ENCODE data around the gene JPT1.
"Not testable (repeated sequence)": the region's sequence is repeated elsewhere in the genome, so short reads cannot be mapped to it uniquely, and the experiment has no call there.

The JPT1 gene

DNA sequence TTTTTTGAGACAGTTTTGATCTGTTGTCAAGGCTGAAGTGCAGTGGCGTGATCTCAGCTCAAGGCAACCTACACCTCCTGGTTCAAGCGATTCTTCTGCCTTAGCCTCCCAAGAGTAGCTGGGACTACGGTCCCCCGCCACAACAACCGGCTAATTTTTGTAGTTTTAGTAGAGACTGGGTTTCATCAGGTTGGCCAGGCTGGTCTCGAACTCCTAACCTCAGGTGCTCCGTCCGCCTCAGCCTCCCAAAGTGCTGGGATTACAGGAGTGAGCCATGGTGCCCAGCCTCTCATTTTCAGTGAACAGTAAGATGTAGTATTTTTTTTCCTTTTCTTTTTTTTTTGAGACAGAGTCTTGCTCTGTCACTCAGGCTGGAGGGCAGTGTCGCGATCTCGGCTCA, 20.7 kb upstream of the JPT1 start:
- TF ChIP-seq, protein P1, sequence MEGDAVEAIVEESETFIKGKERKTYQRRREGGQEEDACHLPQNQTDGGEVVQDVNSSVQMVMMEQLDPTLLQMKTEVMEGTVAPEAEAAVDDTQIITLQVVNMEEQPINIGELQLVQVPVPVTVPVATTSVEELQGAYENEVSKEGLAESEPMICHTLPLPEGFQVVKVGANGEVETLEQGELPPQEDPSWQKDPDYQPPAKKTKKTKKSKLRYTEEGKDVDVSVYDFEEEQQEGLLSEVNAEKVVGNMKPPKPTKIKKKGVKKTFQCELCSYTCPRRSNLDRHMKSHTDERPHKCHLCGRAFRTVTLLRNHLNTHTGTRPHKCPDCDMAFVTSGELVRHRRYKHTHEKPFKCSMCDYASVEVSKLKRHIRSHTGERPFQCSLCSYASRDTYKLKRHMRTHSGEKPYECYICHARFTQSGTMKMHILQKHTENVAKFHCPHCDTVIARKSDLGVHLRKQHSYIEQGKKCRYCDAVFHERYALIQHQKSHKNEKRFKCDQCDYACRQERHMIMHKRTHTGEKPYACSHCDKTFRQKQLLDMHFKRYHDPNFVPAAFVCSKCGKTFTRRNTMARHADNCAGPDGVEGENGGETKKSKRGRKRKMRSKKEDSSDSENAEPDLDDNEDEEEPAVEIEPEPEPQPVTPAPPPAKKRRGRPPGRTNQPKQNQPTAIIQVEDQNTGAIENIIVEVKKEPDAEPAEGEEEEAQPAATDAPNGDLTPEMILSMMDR (conservative IDR thresholded peaks at IDR 0.05; ENCODE audit: control insufficient read depth, insufficient read depth, low read depth, low read length): no peak
- DNase-seq (ENCODE audit: low read depth): no peak
- no peak overlapping the region for H3K4me3 ChIP-seq (ENCODE audit: control insufficient read depth, low read depth, low read length)

DNA sequence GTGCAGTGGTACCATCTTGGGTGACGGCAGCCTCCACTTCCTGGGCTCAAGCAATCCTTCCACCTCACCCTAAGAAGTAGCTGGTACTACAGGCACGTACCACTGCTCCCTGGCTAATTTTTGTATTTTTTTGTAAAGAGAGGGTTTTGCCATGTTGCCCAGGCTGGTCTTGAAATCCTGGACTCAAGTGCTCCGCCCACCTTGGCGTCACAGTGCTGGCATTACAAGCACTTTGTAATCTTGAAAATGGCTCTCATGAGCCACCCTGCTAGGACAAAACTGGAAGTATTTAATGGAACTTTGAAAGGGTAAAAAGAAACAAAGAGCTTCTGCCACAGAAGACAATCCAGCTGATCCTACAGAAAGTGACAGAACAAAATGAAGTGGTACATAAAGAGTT, 19.2 kb upstream of the JPT1 start:
- TF ChIP-seq, protein P1 (conservative IDR thresholded peaks at IDR 0.05; ENCODE audit: control insufficient read depth, insufficient read depth, low read depth, low read length): no peak
- no peak for DNase-seq (ENCODE audit: low read depth)
- H3K4me3 ChIP-seq (ENCODE audit: control insufficient read depth, low read depth, low read length): no peak overlapping the region

DNA sequence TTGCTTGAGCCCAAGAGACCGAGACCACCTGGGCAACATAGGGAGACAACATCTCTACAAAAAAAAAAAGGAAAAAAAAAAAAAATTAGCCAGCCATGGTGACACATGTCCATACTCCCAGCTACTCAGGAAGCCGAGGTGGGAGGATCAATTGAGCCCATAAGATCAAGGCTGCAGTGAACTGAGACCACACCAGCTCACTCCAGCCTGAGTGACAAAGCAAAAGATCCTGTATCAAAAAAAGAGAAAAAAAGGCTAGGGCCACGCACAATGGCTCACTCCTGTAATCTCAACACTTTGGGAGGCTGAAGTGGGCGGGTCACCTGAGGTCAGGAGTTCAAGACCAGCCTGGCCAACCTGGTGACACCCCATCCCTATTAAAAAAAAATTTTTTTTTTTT, 14.7 kb upstream of the JPT1 start:
- no peak overlapping the region for H3K4me3 ChIP-seq (ENCODE audit: control insufficient read depth, low read depth, low read length)
- DNase-seq (ENCODE audit: low read depth): no peak
- TF ChIP-seq, protein P1 (conservative IDR thresholded peaks at IDR 0.05; ENCODE audit: control insufficient read depth, insufficient read depth, low read depth, low read length): no peak

DNA sequence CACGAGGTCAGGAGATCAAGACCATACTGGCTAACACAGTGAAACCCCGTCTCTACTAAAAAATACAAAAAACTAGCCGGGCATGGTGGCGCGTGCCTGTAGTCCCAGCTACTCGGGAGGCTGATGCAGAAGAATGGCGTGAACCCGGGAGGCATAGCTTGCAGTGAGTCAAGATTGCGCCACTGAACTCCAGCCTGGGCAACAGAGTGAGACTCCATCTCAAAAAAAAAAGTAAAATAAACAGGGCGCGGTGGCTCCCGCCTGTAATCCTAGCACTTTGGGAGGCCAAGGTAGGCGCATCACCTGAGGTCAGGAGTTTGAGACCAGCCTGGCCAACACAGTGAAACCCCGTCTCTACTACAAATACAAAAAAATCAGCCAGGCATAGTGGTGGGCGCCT, 10.3 kb upstream of the JPT1 start:
- not testable (repeated sequence) for H3K4me3 ChIP-seq (ENCODE audit: control insufficient read depth, low read depth, low read length)

DNA sequence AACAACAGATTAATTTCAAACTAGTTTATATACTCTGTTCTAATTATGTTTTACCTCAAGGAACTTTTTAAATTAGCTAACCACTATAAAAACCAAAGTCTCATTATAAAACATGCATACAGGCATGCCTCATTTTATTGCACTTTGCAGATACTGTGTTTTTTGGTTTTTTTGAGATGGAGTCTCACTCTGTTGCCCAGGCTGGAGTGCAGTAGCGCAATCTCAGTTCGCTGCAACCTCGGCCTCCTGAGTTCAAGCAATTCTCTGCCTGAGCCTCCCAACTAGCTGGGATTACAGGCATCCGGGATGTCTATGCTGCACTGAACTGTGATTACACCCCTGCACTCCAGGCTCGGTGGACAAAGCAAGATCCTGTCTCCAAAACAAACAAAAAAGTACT, 8.8 kb upstream of the JPT1 start:
- no peak for DNase-seq (ENCODE audit: low read depth)
- no peak overlapping the region for H3K4me3 ChIP-seq (ENCODE audit: control insufficient read depth, low read depth, low read length)
- TF ChIP-seq, protein P1 (conservative IDR thresholded peaks at IDR 0.05; ENCODE audit: control insufficient read depth, insufficient read depth, low read depth, low read length): no peak

More for the DNA sequence above, 10.3 kb upstream of the JPT1 start:
- DNase-seq (ENCODE audit: low read depth): not testable (repeated sequence)

DNA sequence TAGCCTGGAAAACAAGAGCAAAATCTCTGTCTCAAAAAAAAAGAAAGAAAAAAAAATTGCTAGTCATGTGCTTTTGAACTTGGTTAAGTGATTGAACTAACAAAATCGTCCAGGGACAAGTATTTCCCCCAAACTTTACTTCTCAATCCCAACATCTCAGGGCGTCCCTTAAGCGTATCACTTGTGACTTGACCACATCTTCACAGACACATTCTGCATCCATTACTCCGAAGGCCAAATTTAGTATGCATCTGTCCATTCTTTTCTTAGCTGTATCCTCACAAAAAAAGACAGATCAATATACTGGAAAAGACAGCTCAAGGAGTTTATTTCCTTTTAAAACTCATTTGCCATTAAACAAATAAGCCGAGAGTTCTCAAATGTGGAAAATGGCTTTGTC, 5.9 kb upstream of the JPT1 start:
- H3K4me3 ChIP-seq (ENCODE audit: control insufficient read depth, low read depth, low read length): no peak overlapping the region
- TF ChIP-seq, protein P1 (conservative IDR thresholded peaks at IDR 0.05; ENCODE audit: control insufficient read depth, insufficient read depth, low read depth, low read length): no peak
- DNase-seq (ENCODE audit: low read depth): no peak

DNA sequence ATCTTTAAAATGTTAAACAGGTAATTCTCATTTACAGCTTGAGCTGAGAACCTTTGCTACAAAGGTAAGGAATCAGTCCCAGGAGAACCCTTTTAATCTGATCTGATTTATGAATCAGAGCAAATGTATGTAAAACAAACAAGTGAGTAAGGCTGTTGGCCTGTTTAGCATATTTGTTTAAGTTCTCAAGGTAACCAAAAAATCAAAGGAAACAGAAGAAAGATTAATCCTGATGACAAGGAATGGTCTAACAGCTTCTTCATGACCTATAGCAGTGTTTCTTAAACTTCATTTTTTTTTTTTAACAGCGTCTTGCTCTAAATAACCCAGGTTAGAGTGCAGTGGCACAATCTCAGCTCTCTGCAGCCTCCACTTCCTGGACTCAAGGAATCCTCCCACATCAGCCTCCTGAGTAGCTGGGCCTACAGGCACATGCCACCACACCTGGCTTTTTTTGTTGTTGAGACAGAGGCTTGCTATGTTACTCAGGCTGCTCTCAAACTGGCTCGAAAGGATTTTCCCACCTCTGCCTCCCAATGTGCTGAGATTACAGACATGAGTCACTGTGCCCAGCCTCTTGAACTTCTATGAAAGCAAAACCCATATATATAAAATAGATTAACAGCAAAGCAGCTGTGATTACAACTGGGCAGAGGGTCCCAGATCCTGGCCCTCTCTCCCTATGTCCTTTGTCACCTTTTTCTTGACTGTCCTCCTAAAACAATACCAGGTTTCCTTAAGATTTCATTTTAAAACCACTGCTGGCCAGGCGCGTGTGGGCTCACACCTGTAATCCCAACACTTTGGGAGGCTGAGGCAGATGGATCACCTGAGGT, 5.1 kb upstream of the JPT1 start:
- H3K4me3 ChIP-seq (ENCODE audit: control insufficient read depth, low read depth, low read length): no peak overlapping the region
- DNase-seq (ENCODE audit: low read depth): peak; percentile 53
- TF ChIP-seq, protein P1 (conservative IDR thresholded peaks at IDR 0.05; ENCODE audit: control insufficient read depth, insufficient read depth, low read depth, low read length): no peak

DNA sequence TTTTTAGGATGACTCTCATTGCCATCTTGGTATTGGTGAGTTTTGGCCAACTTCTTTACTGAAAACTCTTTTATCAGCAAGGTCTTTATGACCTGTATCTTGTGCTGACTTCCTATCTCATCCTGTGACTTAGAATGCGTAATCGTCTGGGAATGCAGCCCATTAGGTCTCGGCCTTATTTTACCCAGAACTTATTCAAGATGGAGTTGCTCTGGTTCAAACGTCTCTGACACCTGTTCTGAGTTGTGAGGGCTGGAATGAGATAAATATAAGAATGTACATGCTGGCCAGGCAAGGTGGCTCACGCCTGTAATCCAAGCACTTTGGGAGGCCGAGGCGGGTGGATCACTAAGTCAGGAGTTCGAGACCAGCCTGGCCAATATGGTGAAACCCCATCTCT, 4.2 kb upstream of the JPT1 start:
- not testable (repeated sequence) for DNase-seq (ENCODE audit: low read depth); H3K4me3 ChIP-seq (ENCODE audit: control insufficient read depth, low read depth, low read length)

Data from fibroblast of mammary gland (primary cell).